Activated T-helper 2 cell treated with anti-CD3 and anti-CD28 coated beads, Interferon-gamma antibody, Interleukin-2, Interleukin-4, amounts not matched to agents 10 μg/mL and 5 μg/mL and 100 μg/mL, durations not matched to agents 14 hours and 24 hours and 36 hours (primary cell): ENCODE data around the gene R3HDM1. TPM values are rescaled to one million over a fixed set of nuclear protein-coding genes. Genes with fewer than 3 reads are reported as not detected.

ENCODE experiments used
- total RNA-seq: library from RNA; stranded (reverse); gene quantifications from 2 replicates; pipeline ENCODE4 v1.2.3, GENCODE V29; 2022

The R3HDM1 gene
- total RNA-seq, 1 donor from 2014 or later, result 47.8 TPM

Other genes with a start within 250 kb of the R3HDM1 start
- 5.1 and 7.0 TPM in 2 replicates for gene ZRANB3, start 266 bp upstream of the R3HDM1 start, total RNA-seq
- gene UBXN4, start 210.4 kb downstream of the R3HDM1 start, total RNA-seq, result 118 and 138 TPM in 2 replicates